ENCODE results near the gene ABHD17A. TPM values are rescaled to one million over a fixed set of nuclear protein-coding genes. Genes with fewer than 3 reads are reported as not detected.
A peak's percentile ranks its signal among the peaks of the same experiment; 100 is the strongest.

ABHD17A gene
- total RNA-seq, 1 donor from 2014 or later = 20.2 TPM

- H3K4me2 ChIP-seq = peak overlapping the region; percentile 92
- peak overlapping the region; percentile 71 for H3K4me3 ChIP-seq
These were observed 11.5 kb downstream of the ABHD17A start for GRCh38 chr19:1873524-1874473.

GRCh38 chr19:1872807-1873523 lies 12.3 kb downstream of the ABHD17A start:
- H3K79me2 ChIP-seq (ENCODE audit: low read depth) = peaks cover 47% of the 10 kb centered on the region
- Mint-ChIP-seq H3K4me3 (no peak overlapping the region), H3K27me3 (ENCODE audit: insufficient read depth, low read depth) (no peaks in the 10 kb centered on the region), H3K9me3 (no peaks in the 10 kb centered on the region), H3K36me3 (no peaks in the 10 kb centered on the region), H3K27ac (no peak overlapping the region), H3K4me1 (peaks cover 20% of the 10 kb centered on the region)
- DNase-seq (ENCODE audit: low spot score) = no peak
- H3K4me2 ChIP-seq = no peak overlapping the region
- H3K36me3 ChIP-seq = no peaks in the 10 kb centered on the region
- TF ChIP-seq CTCF (IDR thresholded peaks at IDR 0.05) (no peak), EZH2phosphoT487 (IDR thresholded peaks at IDR 0.05) (no peak), EZH2 (IDR thresholded peaks at IDR 0.05) (no peak)
- peaks cover 29% of the 10 kb centered on the region for H3F3A ChIP-seq (ENCODE audit: low read depth)
- H3K9ac ChIP-seq = no peak overlapping the region
- peaks cover 20% of the 10 kb centered on the region for H3K4me1 ChIP-seq
- H2AFZ ChIP-seq (replicated peaks) = no peak overlapping the region
- H3K9me3 ChIP-seq (ENCODE audit: low read depth) = no peaks in the 10 kb centered on the region
- no peaks in the 10 kb centered on the region for H3K27me3 ChIP-seq
- H3K4me3 ChIP-seq = no peak overlapping the region
- no peak overlapping the region for H3K27ac ChIP-seq
- H4K20me1 ChIP-seq (ENCODE audit: low read depth) = peaks cover 30% of the 10 kb centered on the region

More at GRCh38 chr19:1873524-1874473, 11.5 kb downstream of the ABHD17A start:
- peaks cover 20% of the 10 kb centered on the region for H3K4me1 Mint-ChIP-seq
- Histone ChIP-seq H3K9ac (peak overlapping the region; percentile 36), H3F3A (ENCODE audit: low read depth) (peaks cover 27% of the 10 kb centered on the region), H2AFZ (replicated peaks) (no peak overlapping the region), H4K20me1 (ENCODE audit: low read depth) (peaks cover 30% of the 10 kb centered on the region), H3K27ac (no peak overlapping the region), H3K36me3 (no peaks in the 10 kb centered on the region), H3K27me3 (no peaks in the 10 kb centered on the region), H3K79me2 (ENCODE audit: low read depth) (peaks cover 47% of the 10 kb centered on the region), H3K9me3 (ENCODE audit: low read depth) (no peaks in the 10 kb centered on the region), H3K4me1 (peaks cover 20% of the 10 kb centered on the region)
- no peak overlapping the region for H3K27ac Mint-ChIP-seq
- no peaks in the 10 kb centered on the region for H3K27me3 Mint-ChIP-seq (ENCODE audit: insufficient read depth, low read depth)
- no peaks in the 10 kb centered on the region for H3K36me3 Mint-ChIP-seq
- DNase-seq (ENCODE audit: low spot score) = no peak
- peak overlapping the region; percentile 95 for H3K4me3 Mint-ChIP-seq
- no peaks in the 10 kb centered on the region for H3K9me3 Mint-ChIP-seq
- no peak for TF ChIP-seq EZH2 (IDR thresholded peaks at IDR 0.05)
- no peak for TF ChIP-seq CTCF (IDR thresholded peaks at IDR 0.05)
- no peak for TF ChIP-seq EZH2phosphoT487 (IDR thresholded peaks at IDR 0.05)

GRCh38 chr19:1871630-1872029 lies 13.7 kb downstream of the ABHD17A start:
- H3K27ac Mint-ChIP-seq = no peak overlapping the region
- H3K36me3 Mint-ChIP-seq = no peaks in the 10 kb centered on the region
- H3K9ac ChIP-seq = no peak overlapping the region
- no peak for DNase-seq (ENCODE audit: low spot score)
- no peak overlapping the region for H3K4me3 ChIP-seq
- no peak overlapping the region for H3K4me2 ChIP-seq
- H4K20me1 ChIP-seq (ENCODE audit: low read depth) = peaks cover 30% of the 10 kb centered on the region
- H3K36me3 ChIP-seq = no peaks in the 10 kb centered on the region
- H3K9me3 ChIP-seq (ENCODE audit: low read depth) = no peaks in the 10 kb centered on the region
- no peak overlapping the region for H3K4me3 Mint-ChIP-seq
- H3K4me1 Mint-ChIP-seq = peaks cover 20% of the 10 kb centered on the region
- peaks cover 27% of the 10 kb centered on the region for H3F3A ChIP-seq (ENCODE audit: low read depth)
- TF ChIP-seq EZH2 (IDR thresholded peaks at IDR 0.05) (no peak), CTCF (IDR thresholded peaks at IDR 0.05) (no peak), EZH2phosphoT487 (IDR thresholded peaks at IDR 0.05) (no peak)
- H2AFZ ChIP-seq (replicated peaks) = no peak overlapping the region
- H3K27me3 Mint-ChIP-seq (ENCODE audit: insufficient read depth, low read depth) = no peaks in the 10 kb centered on the region
- H3K9me3 Mint-ChIP-seq = no peaks in the 10 kb centered on the region
- H3K27ac ChIP-seq = no peak overlapping the region
- H3K79me2 ChIP-seq (ENCODE audit: low read depth) = peaks cover 47% of the 10 kb centered on the region
- H3K27me3 ChIP-seq = no peaks in the 10 kb centered on the region
- peaks cover 18% of the 10 kb centered on the region for H3K4me1 ChIP-seq

Data from neural progenitor cell (in vitro differentiated cells).